GM18909 (cell line): ENCODE results near the gene ITGA1.
A peak's percentile ranks its signal among the peaks of the same experiment; 100 is the strongest.
"Not testable (repeated sequence)": the region's sequence is repeated elsewhere in the genome, so short reads cannot be mapped to it uniquely, and the experiment has no call there.

Experiments used
- ATAC-seq: cut with Tn5 transposase; IDR thresholded peaks from one replicate; pipeline ENCODE4 v1.9.1; 2021; ENCODE audit warnings: mild to moderate bottlenecking; ENCODE audit not compliant: unreplicated experiment, poor library complexity

Gene ITGA1

GRCh38 chr5:52787600-52788504 lies at the start of gene ITGA1, which contains the start of gene PELO:
Gene ITGA1, plus strand, starts transcription at chr5:52787916. Its CDS starts 438 bp downstream, at chr5:52788354.
Gene PELO, plus strand, starts transcription at chr5:52787916. Its CDS starts 12,479 bp downstream, at chr5:52800395.
- peak; percentile 86 for ATAC-seq

GRCh38 chr5:52738095-52738506 lies 49.6 kb upstream of the ITGA1 start:
- ATAC-seq, result peak; percentile 74

GRCh38 chr5:52740007-52740406 lies 47.7 kb upstream of the ITGA1 start:
- no peak for ATAC-seq

GRCh38 chr5:52743012-52743411 lies 44.7 kb upstream of the ITGA1 start:
- ATAC-seq, result no peak

- ATAC-seq, result no peak
Measured at GRCh38 chr5:52743529-52743928, 44.2 kb upstream of the ITGA1 start.

- peak; percentile 77 for ATAC-seq
Measured at GRCh38 chr5:52743970-52744369, 43.7 kb upstream of the ITGA1 start.

- not testable (repeated sequence) for ATAC-seq
Measured at GRCh38 chr5:52744867-52745458, 42.8 kb upstream of the ITGA1 start.

GRCh38 chr5:52746539-52746938 lies 41.2 kb upstream of the ITGA1 start:
- ATAC-seq, result no peak

- peak; percentile 49 for ATAC-seq
Measured at GRCh38 chr5:52748590-52748989, 39.1 kb upstream of the ITGA1 start.

- ATAC-seq, result no peak
Measured at GRCh38 chr5:52749666-52750065, 38.0 kb upstream of the ITGA1 start.

GRCh38 chr5:52751137-52751536 lies 36.6 kb upstream of the ITGA1 start:
- ATAC-seq, result no peak

GRCh38 chr5:52754051-52754450 lies 33.7 kb upstream of the ITGA1 start:
- no peak for ATAC-seq

- no peak for ATAC-seq
Measured at GRCh38 chr5:52757527-52757926, 30.2 kb upstream of the ITGA1 start.

- ATAC-seq, result no peak
Measured at GRCh38 chr5:52758014-52758413, 29.7 kb upstream of the ITGA1 start.

GRCh38 chr5:52759331-52759730 lies 28.4 kb upstream of the ITGA1 start:
- ATAC-seq, result no peak

GRCh38 chr5:52760695-52761366 lies 26.9 kb upstream of the ITGA1 start:
- peak; percentile 59 for ATAC-seq

- no peak for ATAC-seq
Measured at GRCh38 chr5:52767217-52767743, 20.4 kb upstream of the ITGA1 start.

- no peak for ATAC-seq
Measured at GRCh38 chr5:52767766-52768480, 19.8 kb upstream of the ITGA1 start.

GRCh38 chr5:52769061-52769460 lies 18.7 kb upstream of the ITGA1 start:
- ATAC-seq, result no peak

- no peak for ATAC-seq
Measured at GRCh38 chr5:52770287-52770939, 17.3 kb upstream of the ITGA1 start.
